Measurements from ENCODE around the gene KRTAP5-5. TPM values are rescaled to one million over a fixed set of nuclear protein-coding genes. Genes with fewer than 3 reads are reported as not detected.
A peak's percentile ranks its signal among the peaks of the same experiment; 100 is the strongest.
"Not testable (repeated sequence)": the region's sequence is repeated elsewhere in the genome, so short reads cannot be mapped to it uniquely, and the experiment has no call there.

KRTAP5-5 gene
- total and polyA plus RNA-seq, 2 of the 13 experiments (the other 11 are each of a cell fraction or from before 2014, with no cell fraction given) = not detected

DNA sequence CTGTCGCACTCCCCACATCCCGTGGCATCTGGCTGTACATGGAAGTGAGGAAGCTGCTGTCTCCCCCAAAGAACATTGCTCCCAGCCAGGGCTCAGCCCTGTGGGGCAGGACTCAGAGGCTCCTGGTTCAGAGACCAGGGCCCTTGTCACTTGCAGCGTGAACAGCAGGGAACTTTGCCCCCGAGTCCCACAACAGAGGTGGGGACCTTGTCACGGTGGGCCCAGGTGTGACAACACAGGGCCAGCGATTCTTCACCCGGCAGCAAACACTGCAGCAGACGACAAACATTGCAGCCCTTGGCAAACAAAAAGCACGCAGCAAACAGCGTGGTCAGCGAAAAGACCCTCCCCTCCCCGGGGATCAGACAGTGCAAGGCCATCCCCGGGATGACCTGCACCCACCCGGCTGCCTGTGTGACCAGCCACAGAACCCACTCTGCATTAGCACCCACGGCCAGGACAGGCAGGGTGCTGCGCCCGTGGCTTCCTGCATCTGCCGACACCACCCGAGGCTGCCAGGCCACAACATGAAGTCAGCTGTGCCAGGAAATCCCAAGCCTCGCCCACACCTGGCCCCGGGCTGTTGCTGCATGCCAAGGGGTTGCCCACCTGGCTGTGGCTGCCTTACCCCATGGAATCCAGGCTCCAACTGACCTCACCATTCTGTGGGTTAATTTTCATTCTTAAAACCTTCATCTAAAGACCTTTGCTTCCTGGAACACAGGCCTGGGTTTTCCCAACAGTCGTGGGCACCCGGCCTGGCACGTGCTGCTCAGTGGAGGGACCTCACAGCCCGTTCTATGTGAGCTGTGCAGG is 32.1 kb downstream of the KRTAP5-5 start (continued):
- TF ChIP-seq, protein P1, sequence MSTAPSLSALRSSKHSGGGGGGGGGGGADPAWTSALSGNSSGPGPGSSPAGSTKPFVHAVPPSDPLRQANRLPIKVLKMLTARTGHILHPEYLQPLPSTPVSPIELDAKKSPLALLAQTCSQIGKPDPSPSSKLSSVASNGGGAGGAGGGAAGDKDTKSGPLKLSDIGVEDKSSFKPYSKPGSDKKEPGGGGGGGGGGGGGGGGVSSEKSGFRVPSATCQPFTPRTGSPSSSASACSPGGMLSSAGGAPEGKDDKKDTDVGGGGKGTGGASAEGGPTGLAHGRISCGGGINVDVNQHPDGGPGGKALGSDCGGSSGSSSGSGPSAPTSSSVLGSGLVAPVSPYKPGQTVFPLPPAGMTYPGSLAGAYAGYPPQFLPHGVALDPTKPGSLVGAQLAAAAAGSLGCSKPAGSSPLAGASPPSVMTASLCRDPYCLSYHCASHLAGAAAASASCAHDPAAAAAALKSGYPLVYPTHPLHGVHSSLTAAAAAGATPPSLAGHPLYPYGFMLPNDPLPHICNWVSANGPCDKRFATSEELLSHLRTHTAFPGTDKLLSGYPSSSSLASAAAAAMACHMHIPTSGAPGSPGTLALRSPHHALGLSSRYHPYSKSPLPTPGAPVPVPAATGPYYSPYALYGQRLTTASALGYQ (CRISPR knock-in tag; IDR thresholded peaks at IDR 0.05) = peak; percentile 84
- TF ChIP-seq ZNF143 (CRISPR knock-in tag; IDR thresholded peaks at IDR 0.05) (0 out of 2 replicates have a peak, but pooled peaks have one; percentile 20), SOX6 (CRISPR knock-in tag; IDR thresholded peaks at IDR 0.05) (peak; percentile 81), ZBTB38 (CRISPR knock-in tag; IDR thresholded peaks at IDR 0.05) (peak; percentile 88), HNF4G (IDR thresholded peaks at IDR 0.05; ENCODE audit: borderline replicate concordance, low read depth, low read length) (peak; percentile 73), HNF4G (CRISPR knock-in tag; IDR thresholded peaks at IDR 0.05; ENCODE audit: borderline replicate concordance, low read depth) (peak; percentile 89), KLF16 (CRISPR knock-in tag; IDR thresholded peaks at IDR 0.05) (peak in 1 of 2 experiments; percentile 66; a peak in 1 of 4 replicates), CREM (IDR thresholded peaks at IDR 0.05) (peak; percentile 75), SALL1 (CRISPR knock-in tag; IDR thresholded peaks at IDR 0.05) (peak; percentile 90), FOXK1 (CRISPR knock-in tag; IDR thresholded peaks at IDR 0.05; ENCODE audit: borderline replicate concordance, low read depth) (peak; percentile 60; the same call in 1 of the 2 replicates), ERF (CRISPR knock-in tag; IDR thresholded peaks at IDR 0.05) (0 out of 2 replicates have a peak, but pooled peaks have one; percentile 25), ZBTB7B (CRISPR knock-in tag; IDR thresholded peaks at IDR 0.05) (peak; percentile 98), MED13 (CRISPR knock-in tag; IDR thresholded peaks at IDR 0.05) (peak; percentile 99), NONO (CRISPR knock-in tag; conservative IDR thresholded peaks at IDR 0.05) (peak; percentile 52), SP5 (CRISPR knock-in tag; IDR thresholded peaks at IDR 0.05; ENCODE audit: borderline replicate concordance, low read depth) (peak; percentile 89), FOXA3 (CRISPR knock-in tag; IDR thresholded peaks at IDR 0.05) (peak; percentile 87), ZFP90 (CRISPR knock-in tag; IDR thresholded peaks at IDR 0.05; ENCODE audit: borderline replicate concordance) (peak; percentile 78), MTA1 (CRISPR knock-in tag; IDR thresholded peaks at IDR 0.05; ENCODE audit: borderline replicate concordance) (peak; percentile 65; the same call in 1 of the 2 replicates), MEIS1 (CRISPR knock-in tag; IDR thresholded peaks at IDR 0.05; ENCODE audit: borderline replicate concordance) (peak; percentile 47; the same call in 1 of the 2 replicates), ESRRA (CRISPR knock-in tag; IDR thresholded peaks at IDR 0.05; ENCODE audit: low read depth) (0 out of 2 replicates have a peak, but pooled peaks have one; percentile 33), GATAD2A (CRISPR knock-in tag; IDR thresholded peaks at IDR 0.05) (peak; percentile 91)
- TF ChIP-seq SOX6 (IDR thresholded peaks at IDR 0.05); CREM (CRISPR knock-in tag; IDR thresholded peaks at IDR 0.05); NONO (IDR thresholded peaks at IDR 0.05): not testable (repeated sequence)
- TF ChIP-seq, protein P2, sequence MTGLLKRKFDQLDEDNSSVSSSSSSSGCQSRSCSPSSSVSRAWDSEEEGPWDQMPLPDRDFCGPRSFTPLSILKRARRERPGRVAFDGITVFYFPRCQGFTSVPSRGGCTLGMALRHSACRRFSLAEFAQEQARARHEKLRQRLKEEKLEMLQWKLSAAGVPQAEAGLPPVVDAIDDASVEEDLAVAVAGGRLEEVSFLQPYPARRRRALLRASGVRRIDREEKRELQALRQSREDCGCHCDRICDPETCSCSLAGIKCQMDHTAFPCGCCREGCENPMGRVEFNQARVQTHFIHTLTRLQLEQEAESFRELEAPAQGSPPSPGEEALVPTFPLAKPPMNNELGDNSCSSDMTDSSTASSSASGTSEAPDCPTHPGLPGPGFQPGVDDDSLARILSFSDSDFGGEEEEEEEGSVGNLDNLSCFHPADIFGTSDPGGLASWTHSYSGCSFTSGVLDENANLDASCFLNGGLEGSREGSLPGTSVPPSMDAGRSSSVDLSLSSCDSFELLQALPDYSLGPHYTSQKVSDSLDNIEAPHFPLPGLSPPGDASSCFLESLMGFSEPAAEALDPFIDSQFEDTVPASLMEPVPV (CRISPR knock-in tag; IDR thresholded peaks at IDR 0.05) = 0 out of 2 replicates have a peak, but pooled peaks have one; percentile 50
- TF ChIP-seq, protein P3, sequence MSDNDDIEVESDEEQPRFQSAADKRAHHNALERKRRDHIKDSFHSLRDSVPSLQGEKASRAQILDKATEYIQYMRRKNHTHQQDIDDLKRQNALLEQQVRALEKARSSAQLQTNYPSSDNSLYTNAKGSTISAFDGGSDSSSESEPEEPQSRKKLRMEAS (IDR thresholded peaks at IDR 0.05) = peak; percentile 61
- TF ChIP-seq, protein P4, sequence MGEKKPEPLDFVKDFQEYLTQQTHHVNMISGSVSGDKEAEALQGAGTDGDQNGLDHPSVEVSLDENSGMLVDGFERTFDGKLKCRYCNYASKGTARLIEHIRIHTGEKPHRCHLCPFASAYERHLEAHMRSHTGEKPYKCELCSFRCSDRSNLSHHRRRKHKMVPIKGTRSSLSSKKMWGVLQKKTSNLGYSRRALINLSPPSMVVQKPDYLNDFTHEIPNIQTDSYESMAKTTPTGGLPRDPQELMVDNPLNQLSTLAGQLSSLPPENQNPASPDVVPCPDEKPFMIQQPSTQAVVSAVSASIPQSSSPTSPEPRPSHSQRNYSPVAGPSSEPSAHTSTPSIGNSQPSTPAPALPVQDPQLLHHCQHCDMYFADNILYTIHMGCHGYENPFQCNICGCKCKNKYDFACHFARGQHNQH (CRISPR knock-in tag; IDR thresholded peaks at IDR 0.05) = peak; percentile 75; the same call in 1 of the 2 replicates
